Stomach (tissue), 9 donors: Measurements from ENCODE around the gene HSD11B1L. TPM values are rescaled to one million over a fixed set of nuclear protein-coding genes. Genes with fewer than 3 reads are reported as not detected.
"Not testable (repeated sequence)": the region's sequence is repeated elsewhere in the genome, so short reads cannot be mapped to it uniquely, and the experiment has no call there.

Experiments
- DNase-seq, 2 donors: peaks; one replicate each; pipeline versions ENCODE4 v3.0.0 to v3.0.0-alpha.2; 2013 to 2019
- H3K27ac ChIP-seq, 5 donors: fragments of 200-600 bp in 4 of 5; sonication (generic) in 4 of 5; one replicate each; pipeline ENCODE4 v1.5.1; 2013 to 2019; ENCODE audit warnings: mild to moderate bottlenecking in 1 of 5, moderate library complexity in 1 of 5
- H3K27me3 ChIP-seq, 3 donors: fragments of 200-600 bp; sonication (generic); one replicate each; pipeline ENCODE4 v1.5.1; 2017 to 2019; ENCODE audit warnings: mixed run types in 1 of 3
- H3K36me3 ChIP-seq, 4 donors: fragments of 200-600 bp; sonication (generic); 1 replicate in 3 of 4; 2 replicates in 1 of 4; pipeline ENCODE4 v1.5.1; 2016 to 2019
- H3K4me1 ChIP-seq, 4 donors: fragments of 200-600 bp; sonication (generic); one replicate each; pipeline ENCODE4 v1.5.1; 2016 to 2019
- H3K4me3 ChIP-seq, 4 donors: fragments of 200-600 bp; sonication (generic) in 3 of 4; one replicate each; pipeline ENCODE4 v1.5.1; 2016 to 2019; ENCODE audit warnings: mild to moderate bottlenecking in 1 of 4
- H3K9me3 ChIP-seq, 4 donors: fragments of 200-600 bp; sonication (generic); one replicate each; pipeline ENCODE4 v1.5.1; 2016 to 2019
- EP300 ChIP-seq: sonication (generic); formaldehyde crosslinking; IDR thresholded peaks from one replicate; pipeline ENCODE4 v1.6.1; 2017; ENCODE audit warnings: antibody characterized with exemption
- POLR2A ChIP-seq, 4 donors: fragments of 450-650 bp; IDR thresholded peaks; one replicate each; pipeline ENCODE4 v1.6.1; 2016; ENCODE audit warnings: antibody characterized with exemption in 4 of 4, control low read depth in 2 of 4, mild to moderate bottlenecking in 1 of 4, moderate library complexity in 1 of 4
- POLR2AphosphoS5 ChIP-seq, 3 donors: sonication (generic); formaldehyde crosslinking; IDR thresholded peaks; one replicate each; pipeline ENCODE4 v1.6.1; 2016; ENCODE audit warnings: antibody characterized with exemption in 3 of 3
- WGBS, 5 donors: extraction: QIAGEN DNeasy Blood & Tissue Kit in 3 of 5; methylation state at CpG; one replicate each; pipeline versions ENCODE4 v1.1.5 to v1.1.7; 2013 to 2018; 5-methylcytosine and 5-hydroxymethylcytosine counted together
- intact Hi-C: fragments of 100-400 bp; cut with DNase I; formaldehyde crosslinking; loops from one replicate; pipeline ENCODE4 v1.15.1; 2023; ENCODE audit warnings: low total_unique reads
- polyA plus RNA-seq, 3 donors: library from polyadenylated mRNA; stranded (reverse); fragments of 200-250 nt; gene quantifications; one replicate each; pipeline ENCODE4 v1.2.3, GENCODE V29; 2013
- total RNA-seq, 5 donors: library from RNA; depleted of rRNA; stranded (reverse); fragments of >200 nt; gene quantifications; one replicate each; pipeline versions ENCODE4 v1.1.0 to v1.2.3, GENCODE V29; 2014 to 2016
- TF ChIP-seq, protein P1 (sequence below), 7 experiments: fragments of 450-650 bp in 4 of 7; fragments of 200-600 bp in 3 of 7; sonication (generic) in 3 of 7; IDR thresholded peaks; one replicate each; pipeline ENCODE4 v1.5.1; 2016 to 2019; ENCODE audit warnings: antibody characterized with exemption in 7 of 7, control low read depth in 2 of 7, mild to moderate bottlenecking in 1 of 7
- donor health status: healthy with polysubstance abuse.
- donor health status: Bipolar disorder and iron deficiency.
- donor health status: healthy.

HSD11B1L gene
- total and polyA plus RNA-seq, 8 donors: 0.89 to 26.8 (median 5.4) TPM

DNA sequence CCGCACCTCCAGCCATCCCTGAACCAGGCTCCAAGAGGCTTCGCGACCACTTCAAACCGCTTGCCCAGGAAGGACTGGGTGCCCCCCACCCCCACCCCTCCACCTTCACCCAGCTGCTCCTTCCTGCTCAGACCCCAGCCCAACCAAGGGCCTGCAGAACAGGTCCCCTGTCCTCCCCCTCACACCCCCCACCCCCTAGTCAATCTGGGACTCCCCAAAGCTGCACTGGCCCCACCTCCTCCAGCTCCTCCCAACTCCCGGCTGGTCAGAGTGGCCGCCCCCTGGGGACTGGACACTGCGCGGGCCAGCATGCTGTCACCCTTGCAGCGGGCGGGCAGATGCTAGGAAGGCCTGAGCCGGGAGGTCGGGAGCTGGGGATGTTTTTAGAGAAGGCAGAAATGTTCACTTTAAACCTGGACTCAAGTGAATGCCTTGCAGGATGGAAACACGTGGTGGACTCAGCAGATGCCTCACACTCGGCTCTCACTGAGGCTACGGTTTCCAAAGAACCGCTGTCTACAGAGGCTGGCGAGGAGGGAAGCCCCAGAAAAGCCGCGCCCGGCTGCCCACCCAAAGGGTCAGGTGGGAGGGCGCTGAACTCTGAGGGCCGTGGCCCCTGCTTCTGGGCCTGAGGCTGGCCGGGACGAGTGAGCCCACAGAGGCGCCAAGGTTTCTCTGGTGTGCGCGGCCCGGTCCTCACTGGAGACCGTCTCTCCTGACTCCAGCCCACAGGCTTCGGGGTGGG lies 17.2 kb downstream of the HSD11B1L start:
- H3K36me3 ChIP-seq: peaks cover 66 to 96% (median 93%) of the 10 kb centered on the region in 4 donors
- no peak overlapping the region for H3K27ac ChIP-seq
- H3K4me1 ChIP-seq: peaks cover 0 to 16% (median 10%) of the 10 kb centered on the region in 4 donors
- 76 to 84% (median 82%) methylated on average over 23 to 30 of the region's 30 CpGs for WGBS, 5 donors
- no peaks in the 10 kb centered on the region for H3K9me3 ChIP-seq
- intact Hi-C loops: no loop called here
- TF ChIP-seq POLR2A (IDR thresholded peaks at IDR 0.05) (no peak), EP300 (no peak), POLR2AphosphoS5 (IDR thresholded peaks at IDR 0.05) (no peak)
- TF ChIP-seq, protein P1, sequence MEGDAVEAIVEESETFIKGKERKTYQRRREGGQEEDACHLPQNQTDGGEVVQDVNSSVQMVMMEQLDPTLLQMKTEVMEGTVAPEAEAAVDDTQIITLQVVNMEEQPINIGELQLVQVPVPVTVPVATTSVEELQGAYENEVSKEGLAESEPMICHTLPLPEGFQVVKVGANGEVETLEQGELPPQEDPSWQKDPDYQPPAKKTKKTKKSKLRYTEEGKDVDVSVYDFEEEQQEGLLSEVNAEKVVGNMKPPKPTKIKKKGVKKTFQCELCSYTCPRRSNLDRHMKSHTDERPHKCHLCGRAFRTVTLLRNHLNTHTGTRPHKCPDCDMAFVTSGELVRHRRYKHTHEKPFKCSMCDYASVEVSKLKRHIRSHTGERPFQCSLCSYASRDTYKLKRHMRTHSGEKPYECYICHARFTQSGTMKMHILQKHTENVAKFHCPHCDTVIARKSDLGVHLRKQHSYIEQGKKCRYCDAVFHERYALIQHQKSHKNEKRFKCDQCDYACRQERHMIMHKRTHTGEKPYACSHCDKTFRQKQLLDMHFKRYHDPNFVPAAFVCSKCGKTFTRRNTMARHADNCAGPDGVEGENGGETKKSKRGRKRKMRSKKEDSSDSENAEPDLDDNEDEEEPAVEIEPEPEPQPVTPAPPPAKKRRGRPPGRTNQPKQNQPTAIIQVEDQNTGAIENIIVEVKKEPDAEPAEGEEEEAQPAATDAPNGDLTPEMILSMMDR (IDR thresholded peaks at IDR 0.05): no peak
- no peak for DNase-seq
- no peak overlapping the region for H3K4me3 ChIP-seq
- no peaks in the 10 kb centered on the region for H3K27me3 ChIP-seq

GRCh38 chr19:5698635-5699422 lies 18.0 kb downstream of the HSD11B1L start:
- H3K4me3 ChIP-seq: no peak overlapping the region
- no peaks in the 10 kb centered on the region for H3K27me3 ChIP-seq
- no peaks in the 10 kb centered on the region for H3K9me3 ChIP-seq
- TF ChIP-seq EP300: no peak
- TF ChIP-seq, protein P1 (IDR thresholded peaks at IDR 0.05): no peak
- TF ChIP-seq POLR2A (IDR thresholded peaks at IDR 0.05): no peak
- TF ChIP-seq POLR2AphosphoS5 (IDR thresholded peaks at IDR 0.05): no peak
- H3K27ac ChIP-seq: no peak overlapping the region
- WGBS, 5 donors: 89 to 92% (median 91%) methylated on average over 33 to 38 of the region's 38 CpGs
- intact Hi-C loops: no loop called here
- H3K4me1 ChIP-seq: peaks cover 0 to 10% (median 3%) of the 10 kb centered on the region in 4 donors
- no peak for DNase-seq
- H3K36me3 ChIP-seq: peaks cover 65 to 96% (median 93%) of the 10 kb centered on the region in 4 donors

DNA sequence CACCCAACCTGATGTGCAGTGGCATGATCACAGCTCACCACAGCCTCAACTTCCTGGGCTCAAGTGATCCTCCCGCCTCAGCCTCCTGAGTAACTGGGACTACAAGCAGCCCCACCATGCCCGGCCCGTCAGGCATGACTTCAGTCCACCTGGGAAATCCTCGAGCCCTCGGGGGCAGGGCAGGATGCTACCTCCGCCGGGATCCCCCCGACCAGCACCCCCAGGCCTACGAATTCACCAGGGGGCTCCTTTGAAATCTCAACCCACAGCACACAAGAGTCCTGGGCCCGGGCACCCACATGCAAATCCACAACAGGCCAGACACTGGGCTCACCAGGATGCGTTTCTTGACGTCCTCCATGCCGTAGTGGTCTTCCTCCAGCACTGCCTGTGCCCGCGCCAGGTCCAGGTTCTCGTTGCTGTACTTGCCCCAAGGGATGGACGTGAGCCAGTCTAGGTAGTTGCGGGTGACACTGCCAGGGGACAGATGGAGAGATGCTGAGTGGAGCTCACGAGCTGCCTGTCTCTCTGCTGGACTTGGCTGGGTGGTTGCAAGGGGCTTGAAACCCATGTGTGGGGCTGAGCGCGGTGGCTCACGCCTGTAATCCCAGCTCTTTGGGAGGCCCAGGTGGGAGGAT lies 19.7 kb downstream of the HSD11B1L start:
- no peaks in the 10 kb centered on the region for H3K9me3 ChIP-seq
- WGBS, 5 donors: 95 to 97% (median 97%) methylated on average over 19 to 22 of the region's 22 CpGs
- intact Hi-C loops: no loop called here
- H3K4me3 ChIP-seq: no peak overlapping the region
- peaks cover 0 to 5% (median 0%) of the 10 kb centered on the region in 4 donors for H3K4me1 ChIP-seq
- no peak overlapping the region for H3K27ac ChIP-seq
- H3K36me3 ChIP-seq: peaks cover 64 to 96% (median 93%) of the 10 kb centered on the region in 4 donors
- no peak for DNase-seq
- TF ChIP-seq POLR2A (IDR thresholded peaks at IDR 0.05): no peak
- no peak for TF ChIP-seq POLR2AphosphoS5 (IDR thresholded peaks at IDR 0.05)
- TF ChIP-seq, protein P1 (IDR thresholded peaks at IDR 0.05): no peak
- no peak for TF ChIP-seq EP300
- no peaks in the 10 kb centered on the region for H3K27me3 ChIP-seq

GRCh38 chr19:5702053-5702410 lies 21.2 kb downstream of the HSD11B1L start:
- H3K36me3 ChIP-seq: peaks cover 66 to 96% (median 93%) of the 10 kb centered on the region in 4 donors
- H3K27ac ChIP-seq, H3K4me3 ChIP-seq, H3K9me3 ChIP-seq, intact Hi-C loops, H3K27me3 ChIP-seq, DNase-seq, H3K4me1 ChIP-seq: not testable (repeated sequence)
- 93 to 95% (median 93%) methylated on average over 7 to 15 of the region's 28 CpGs; no CpG with 5 or more reads in 2 of the 5 donors for WGBS, 5 donors
